Brain microvascular endothelial cell (primary cell): ENCODE results near the gene OBP2A.
"Not testable (repeated sequence)": the region's sequence is repeated elsewhere in the genome, so short reads cannot be mapped to it uniquely, and the experiment has no call there.

ENCODE experiments used
- DNase-seq: peaks from one replicate; pipeline ENCODE4 v3.0.0-alpha.2; 2020
- H3K27ac ChIP-seq: fragments of 250-450 bp; sonication (Bioruptor Pico); 2 replicates; pipeline ENCODE4 v1.5.1; 2020; ENCODE audit warnings: mild to moderate bottlenecking, moderate library complexity
- H3K27me3 ChIP-seq: fragments of 250-450 bp; sonication (Bioruptor Pico); replicated peaks from 2 replicates; pipeline ENCODE4 v1.5.1; 2020; ENCODE audit warnings: mild to moderate bottlenecking
- H3K36me3 ChIP-seq: fragments of 250-450 bp; sonication (Bioruptor Pico); replicated peaks from 2 replicates; pipeline ENCODE4 v1.5.1; 2020; ENCODE audit warnings: mild to moderate bottlenecking
- H3K4me3 ChIP-seq: 2 replicates; pipeline ENCODE4 v1.5.1; 2011; ENCODE audit warnings: low read depth, mild to moderate bottlenecking, control low read depth, low read length, moderate library complexity
- in situ Hi-C: cut with HindIII; loops from 2 replicates; pipeline ENCODE4 v1.10.0; 2017; ENCODE audit warnings: low sequenced_read_pairs, low pct_ligation_motif_present
- TF ChIP-seq, protein P1 (sequence below): IDR thresholded peaks from 2 replicates; pipeline ENCODE4 v1.5.1; 2011; ENCODE audit warnings: low read depth, mild to moderate bottlenecking, moderate library complexity, low read length, control low read depth, inconsistent platforms; ENCODE audit errors: missing control alignments

Gene OBP2A

DNA sequence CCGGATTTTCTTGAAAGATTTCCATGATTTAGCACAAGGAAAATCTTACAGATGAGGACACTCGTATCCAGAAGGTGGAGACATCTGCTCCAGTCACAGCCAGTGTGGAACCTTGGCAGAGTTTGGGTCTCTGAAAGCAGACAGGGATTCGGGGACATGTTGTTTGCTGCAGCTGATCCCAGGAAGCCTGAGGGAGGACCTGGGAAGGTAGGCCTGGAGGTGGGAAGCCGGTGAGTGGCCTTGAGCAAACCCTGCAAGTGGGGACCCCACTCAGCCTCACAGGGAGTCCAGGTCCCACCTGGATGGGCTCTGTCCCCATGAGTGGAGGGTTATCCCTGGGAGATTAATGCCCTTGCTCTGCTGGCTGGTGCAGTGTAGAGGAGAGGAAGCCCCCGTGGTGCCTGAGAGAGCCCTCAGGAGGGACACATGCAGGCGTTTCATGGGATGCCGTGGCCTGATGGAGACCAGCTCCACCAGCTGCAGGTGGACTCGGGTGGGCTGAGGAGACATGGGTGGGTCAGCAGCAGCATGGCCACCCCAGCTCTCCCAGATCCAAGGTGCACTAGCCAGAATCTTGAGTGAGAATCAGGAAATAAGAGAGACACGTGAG lies 37.6 kb upstream of the OBP2A start:
- TF ChIP-seq, protein P1, sequence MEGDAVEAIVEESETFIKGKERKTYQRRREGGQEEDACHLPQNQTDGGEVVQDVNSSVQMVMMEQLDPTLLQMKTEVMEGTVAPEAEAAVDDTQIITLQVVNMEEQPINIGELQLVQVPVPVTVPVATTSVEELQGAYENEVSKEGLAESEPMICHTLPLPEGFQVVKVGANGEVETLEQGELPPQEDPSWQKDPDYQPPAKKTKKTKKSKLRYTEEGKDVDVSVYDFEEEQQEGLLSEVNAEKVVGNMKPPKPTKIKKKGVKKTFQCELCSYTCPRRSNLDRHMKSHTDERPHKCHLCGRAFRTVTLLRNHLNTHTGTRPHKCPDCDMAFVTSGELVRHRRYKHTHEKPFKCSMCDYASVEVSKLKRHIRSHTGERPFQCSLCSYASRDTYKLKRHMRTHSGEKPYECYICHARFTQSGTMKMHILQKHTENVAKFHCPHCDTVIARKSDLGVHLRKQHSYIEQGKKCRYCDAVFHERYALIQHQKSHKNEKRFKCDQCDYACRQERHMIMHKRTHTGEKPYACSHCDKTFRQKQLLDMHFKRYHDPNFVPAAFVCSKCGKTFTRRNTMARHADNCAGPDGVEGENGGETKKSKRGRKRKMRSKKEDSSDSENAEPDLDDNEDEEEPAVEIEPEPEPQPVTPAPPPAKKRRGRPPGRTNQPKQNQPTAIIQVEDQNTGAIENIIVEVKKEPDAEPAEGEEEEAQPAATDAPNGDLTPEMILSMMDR = no peak

DNA sequence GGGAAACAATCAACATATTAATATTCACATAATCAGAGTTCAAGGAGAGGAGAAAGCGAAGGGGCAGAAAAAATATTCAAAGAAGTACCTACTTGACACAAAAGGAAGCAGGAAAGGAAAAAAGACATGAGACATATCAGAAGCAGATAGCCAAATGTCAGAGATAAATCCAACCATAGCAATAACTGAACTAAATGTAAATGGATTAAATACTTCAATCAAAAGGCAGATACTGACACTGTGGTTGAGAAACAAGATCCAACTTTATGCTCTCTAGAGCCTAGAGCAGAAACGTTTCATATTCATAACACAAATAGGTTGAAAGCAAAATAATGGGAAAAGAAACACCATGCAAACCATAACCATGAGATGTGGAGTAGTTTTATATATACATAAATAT lies 36.5 kb upstream of the OBP2A start:
- H3K36me3 ChIP-seq = peaks cover 7% of the 10 kb centered on the region
- H3K27me3 ChIP-seq = no peaks in the 10 kb centered on the region
- TF ChIP-seq, protein P1 = no peak
- H3K27ac ChIP-seq = no peak overlapping the region
- no peak overlapping the region for H3K4me3 ChIP-seq
- no peak for DNase-seq
- in situ Hi-C loops = no loop called here

More for the DNA sequence above, 37.6 kb upstream of the OBP2A start:
- Histone ChIP-seq H3K27ac (no peak overlapping the region), H3K27me3 (no peaks in the 10 kb centered on the region), H3K36me3 (peaks cover 18% of the 10 kb centered on the region), H3K4me3 (no peak overlapping the region)
- no peak for DNase-seq
- in situ Hi-C loops = no loop called here

DNA sequence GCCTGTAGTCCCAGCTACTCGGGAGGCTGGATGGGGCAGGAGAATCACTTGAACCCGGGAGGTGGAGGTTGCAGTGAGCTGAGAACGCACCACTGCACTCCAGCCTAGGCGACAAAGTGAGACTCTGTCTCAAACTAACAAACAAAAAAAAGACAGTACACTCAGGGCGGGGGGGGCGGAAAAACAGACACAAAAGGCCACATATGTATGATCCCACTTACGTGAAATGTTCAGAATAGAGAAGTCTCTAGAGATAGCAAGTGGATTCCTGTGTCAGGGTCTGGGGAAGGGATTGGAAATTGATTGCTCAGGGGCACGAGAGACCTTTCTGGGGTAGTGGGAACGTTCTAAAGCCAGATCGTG lies 33.7 kb upstream of the OBP2A start:
- in situ Hi-C loops = no loop called here
- Histone ChIP-seq H3K4me3 (no peak overlapping the region), H3K36me3 (no peaks in the 10 kb centered on the region), H3K27ac (no peak overlapping the region), H3K27me3 (no peaks in the 10 kb centered on the region)
- DNase-seq = no peak
- TF ChIP-seq, protein P1 = no peak

DNA sequence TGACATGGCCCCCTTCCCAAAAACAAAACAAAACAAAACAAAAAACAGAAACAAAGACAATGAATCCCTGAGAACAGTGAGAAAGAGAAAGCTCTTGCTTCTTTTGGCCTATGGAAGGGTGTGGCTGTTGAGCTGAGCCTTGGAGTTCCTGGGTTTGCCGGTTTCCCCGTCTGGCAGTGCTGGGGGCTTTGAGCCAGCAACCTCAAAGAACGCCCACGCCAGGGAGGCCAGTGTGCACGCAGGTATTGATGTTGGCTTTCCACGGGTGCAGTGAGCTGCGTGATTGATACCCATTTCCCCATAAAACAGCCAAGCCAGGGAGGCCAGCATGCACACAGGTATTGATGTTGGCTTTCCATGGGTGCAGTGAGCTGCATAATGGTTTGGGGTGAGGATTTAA lies 33.0 kb upstream of the OBP2A start:
- H3K36me3 ChIP-seq = no peaks in the 10 kb centered on the region
- no peak overlapping the region for H3K4me3 ChIP-seq
- DNase-seq = no peak
- in situ Hi-C loops = no loop called here
- TF ChIP-seq, protein P1 = no peak
- H3K27ac ChIP-seq = no peak overlapping the region
- no peaks in the 10 kb centered on the region for H3K27me3 ChIP-seq

DNA sequence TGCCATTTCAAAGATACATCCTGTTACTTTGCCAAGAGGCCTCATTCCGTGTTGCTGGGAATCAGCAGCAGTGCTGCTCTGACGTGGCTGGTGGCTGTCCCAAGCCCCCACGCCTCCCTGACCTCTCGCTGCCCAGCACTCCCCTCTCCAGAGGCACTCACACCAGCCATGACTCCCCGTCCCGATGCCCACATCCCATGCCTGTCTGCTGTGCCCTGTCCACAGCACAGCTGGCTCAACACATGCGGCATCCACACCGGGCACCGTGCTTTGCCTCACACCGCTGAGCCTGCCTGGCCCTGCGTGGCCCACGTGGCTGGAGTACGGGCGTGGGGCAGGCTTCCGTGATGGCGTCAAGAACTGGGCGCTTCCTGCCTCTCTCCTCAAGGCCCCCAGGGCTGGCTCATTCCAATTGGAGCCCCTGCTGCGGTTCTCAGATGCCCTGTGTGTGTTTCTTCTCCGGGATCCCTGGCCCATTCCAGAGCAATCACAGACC lies 32.5 kb upstream of the OBP2A start:
- no peaks in the 10 kb centered on the region for H3K36me3 ChIP-seq
- in situ Hi-C loops = no loop called here
- H3K27ac ChIP-seq = no peak overlapping the region
- H3K4me3 ChIP-seq = no peak overlapping the region
- TF ChIP-seq, protein P1 = no peak
- no peaks in the 10 kb centered on the region for H3K27me3 ChIP-seq
- no peak for DNase-seq

DNA sequence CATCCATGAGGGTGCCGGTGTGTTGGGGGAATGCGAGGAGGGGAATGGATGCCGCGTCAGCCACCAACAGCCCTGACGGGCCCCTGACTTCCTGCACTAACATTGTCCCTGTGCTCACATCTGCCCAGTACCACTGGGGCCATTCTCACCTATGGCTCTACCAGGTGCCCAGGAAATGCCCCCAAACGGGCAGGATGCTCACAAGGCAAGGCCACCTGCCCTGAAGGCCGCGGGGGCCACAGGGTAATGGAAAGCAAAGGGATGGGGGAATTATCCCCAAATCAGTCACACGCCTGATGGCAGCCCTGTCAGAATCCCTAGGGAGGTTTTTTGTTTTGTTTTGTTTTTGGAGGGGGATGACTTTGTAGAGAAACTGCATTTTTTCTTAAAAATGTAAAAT lies 32.0 kb upstream of the OBP2A start:
- H3K36me3 ChIP-seq, in situ Hi-C loops, H3K27ac ChIP-seq, DNase-seq, H3K4me3 ChIP-seq, H3K27me3 ChIP-seq: not testable (repeated sequence)
